GM13976 (cell line): ENCODE measurements around the gene FAM217A.

Experiments
- DNase-seq: peaks from one replicate; pipeline ENCODE4 v3.0.0; 2012; ENCODE audit warnings: low spot score
- CTCF ChIP-seq: IDR thresholded peaks from 2 replicates; pipeline ENCODE4 v1.5.1; 2012; ENCODE audit warnings: borderline replicate concordance, mild to moderate bottlenecking; ENCODE audit not compliant: insufficient read depth; ENCODE audit errors: extremely low read depth, missing control alignments, control extremely low read depth
- in situ Hi-C: fragments of 300-500 bp; cut with MboI; formaldehyde crosslinking; loops from one replicate; pipeline ENCODE4 v1.12.0; 2022; ENCODE audit warnings: low sequenced_read_pairs, mixed read lengths, inconsistent platforms; ENCODE audit not compliant: unreplicated experiment

Gene FAM217A

DNA sequence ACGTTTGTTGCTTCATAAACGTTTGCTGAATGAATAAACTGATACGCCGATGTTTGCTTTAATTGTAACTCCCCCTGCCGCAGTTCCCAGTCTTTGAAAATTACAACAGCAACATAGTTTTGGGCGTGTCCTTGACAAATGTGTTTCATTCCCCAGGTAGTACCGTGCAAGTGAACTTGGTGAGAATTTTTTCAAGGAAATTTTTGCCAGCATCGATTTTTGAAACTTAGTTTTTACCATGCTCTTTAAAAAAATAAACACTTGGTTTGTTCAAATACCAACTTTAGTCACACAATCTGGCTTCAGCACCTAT is 60.1 kb downstream of the FAM217A start:
- TF ChIP-seq CTCF, result no peak
- no peak for DNase-seq
- in situ Hi-C loops, result no loop called here
